ENCODE results near the gene ARHGAP22. TPM values are rescaled to one million over a fixed set of nuclear protein-coding genes. Genes with fewer than 3 reads are reported as not detected.

ARHGAP22 gene
- total and polyA plus RNA-seq, 2 experiments from 2014 or later: 4.8 to 10.7 TPM

DNA sequence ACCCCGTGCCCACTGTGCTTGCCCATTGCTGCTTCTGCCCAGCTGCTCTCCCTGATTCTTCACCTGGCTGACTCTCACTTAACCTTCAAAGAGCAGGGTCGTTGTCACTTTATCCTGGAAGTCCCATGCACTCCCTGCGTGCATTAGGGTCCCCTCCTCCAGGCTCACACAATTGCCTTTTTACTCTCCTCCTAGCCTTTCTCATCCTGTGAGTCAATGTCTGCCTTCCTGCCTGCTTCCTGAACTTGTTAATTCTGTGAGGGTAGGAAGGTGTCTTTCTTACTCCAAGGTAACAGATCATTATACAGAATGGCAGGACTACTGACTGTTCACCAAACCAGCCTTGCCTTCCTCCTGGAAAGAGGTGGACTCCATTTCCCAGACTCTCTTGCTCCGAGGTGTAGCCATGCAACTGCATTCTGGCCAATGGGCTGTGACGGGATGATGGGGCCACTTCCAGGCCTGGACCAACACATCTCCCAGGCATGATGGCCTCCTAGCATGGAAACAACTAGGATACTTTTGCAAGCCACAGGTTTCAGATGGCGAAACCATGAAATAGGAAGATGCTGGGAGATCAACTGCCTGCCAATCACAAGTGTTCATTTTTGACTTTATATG is 54.7 kb downstream of the ARHGAP22 start (continued):
- TF ChIP-seq, protein P1, sequence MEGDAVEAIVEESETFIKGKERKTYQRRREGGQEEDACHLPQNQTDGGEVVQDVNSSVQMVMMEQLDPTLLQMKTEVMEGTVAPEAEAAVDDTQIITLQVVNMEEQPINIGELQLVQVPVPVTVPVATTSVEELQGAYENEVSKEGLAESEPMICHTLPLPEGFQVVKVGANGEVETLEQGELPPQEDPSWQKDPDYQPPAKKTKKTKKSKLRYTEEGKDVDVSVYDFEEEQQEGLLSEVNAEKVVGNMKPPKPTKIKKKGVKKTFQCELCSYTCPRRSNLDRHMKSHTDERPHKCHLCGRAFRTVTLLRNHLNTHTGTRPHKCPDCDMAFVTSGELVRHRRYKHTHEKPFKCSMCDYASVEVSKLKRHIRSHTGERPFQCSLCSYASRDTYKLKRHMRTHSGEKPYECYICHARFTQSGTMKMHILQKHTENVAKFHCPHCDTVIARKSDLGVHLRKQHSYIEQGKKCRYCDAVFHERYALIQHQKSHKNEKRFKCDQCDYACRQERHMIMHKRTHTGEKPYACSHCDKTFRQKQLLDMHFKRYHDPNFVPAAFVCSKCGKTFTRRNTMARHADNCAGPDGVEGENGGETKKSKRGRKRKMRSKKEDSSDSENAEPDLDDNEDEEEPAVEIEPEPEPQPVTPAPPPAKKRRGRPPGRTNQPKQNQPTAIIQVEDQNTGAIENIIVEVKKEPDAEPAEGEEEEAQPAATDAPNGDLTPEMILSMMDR (conservative IDR thresholded peaks at IDR 0.05; ENCODE audit: low read depth in 2 of 2): no peak
- TF ChIP-seq NANOG (IDR thresholded peaks at IDR 0.05; ENCODE audit: borderline replicate concordance) (no peak), EZH2 (IDR thresholded peaks at IDR 0.05; ENCODE audit: low read depth, unreplicated experiment) (no peak), CREB1 (CRISPR knock-in tag; IDR thresholded peaks at IDR 0.05; ENCODE audit: low read depth) (no peak)

- Mint-ChIP-seq H3K36me3 (ENCODE audit: low read depth) (no peaks in the 10 kb centered on the region), H3K4me3 (no peak overlapping the region), H3K9me3 (peaks cover 4% of the 10 kb centered on the region), H3K27me3 (ENCODE audit: insufficient read depth, low read depth, poor library complexity) (peaks cover 5% of the 10 kb centered on the region), H3K27ac (no peak overlapping the region), H3K4me1 (peaks cover 9% of the 10 kb centered on the region; the same call in 2 of the 3 replicates)
- no peak overlapping the region for H3K4me2 ChIP-seq
- H3K27ac ChIP-seq (ENCODE audit: low read depth): no peak overlapping the region
- no peaks in the 10 kb centered on the region for H3F3A ChIP-seq (replicated peaks; ENCODE audit: low read depth)
- DNase-seq (ENCODE audit: low spot score): no peak
- no peaks in the 10 kb centered on the region for H3K9me2 ChIP-seq (ENCODE audit: insufficient read depth)
- no peaks in the 10 kb centered on the region for H4K20me1 ChIP-seq (replicated peaks; ENCODE audit: insufficient read depth)
- H3K4me3 ChIP-seq: no peak overlapping the region
- TF ChIP-seq EZH2 (IDR thresholded peaks at IDR 0.05; ENCODE audit: low read depth, unreplicated experiment) (no peak), ZNF114 (CRISPR knock-in tag; IDR thresholded peaks at IDR 0.05) (no peak), EZH2phosphoT487 (IDR thresholded peaks at IDR 0.05; ENCODE audit: unreplicated experiment) (no peak)
- TF ChIP-seq, protein P1 (conservative IDR thresholded peaks at IDR 0.05; ENCODE audit: low read depth in 2 of 2): no peak
- no peaks in the 10 kb centered on the region for H3K36me3 ChIP-seq (ENCODE audit: insufficient read depth)
- no peaks in the 10 kb centered on the region for H3K79me2 ChIP-seq (replicated peaks; ENCODE audit: insufficient read depth)
- no peak for ATAC-seq
- H3K4me1 ChIP-seq (ENCODE audit: insufficient read depth): 0 out of 2 replicates have a peak, but pooled peaks cover 1% of the 10 kb centered on the region
- H2AFZ ChIP-seq: no peak overlapping the region
- H3K27me3 ChIP-seq (ENCODE audit: insufficient read depth): no peaks in the 10 kb centered on the region
Observed at GRCh38 chr10:48549236-48549635, 55.6 kb downstream of the ARHGAP22 start.

GRCh38 chr10:48548531-48549135 is 56.2 kb downstream of the ARHGAP22 start:
- H3K27ac Mint-ChIP-seq: no peak overlapping the region
- TF ChIP-seq STAT1 (IDR thresholded peaks at IDR 0.05; ENCODE audit: unreplicated experiment) (no peak), ZNF114 (CRISPR knock-in tag; IDR thresholded peaks at IDR 0.05) (no peak), EZH2 (IDR thresholded peaks at IDR 0.05; ENCODE audit: low read depth, unreplicated experiment) (no peak), ZNF331 (CRISPR knock-in tag; IDR thresholded peaks at IDR 0.05; ENCODE audit: low read depth) (no peak), EZH2phosphoT487 (IDR thresholded peaks at IDR 0.05; ENCODE audit: unreplicated experiment) (no peak)

More at GRCh38 chr10:48548531-48549135, 56.2 kb downstream of the ARHGAP22 start:
- H3K27me3 ChIP-seq (ENCODE audit: insufficient read depth): no peaks in the 10 kb centered on the region
- H3K9me2 ChIP-seq (ENCODE audit: insufficient read depth): no peaks in the 10 kb centered on the region
- H2AFZ ChIP-seq: no peak overlapping the region
- H3K27ac ChIP-seq (ENCODE audit: low read depth): no peak overlapping the region
- Mint-ChIP-seq H3K27me3 (ENCODE audit: insufficient read depth, low read depth, poor library complexity) (peaks cover 5% of the 10 kb centered on the region), H3K9me3 (peaks cover 4% of the 10 kb centered on the region), H3K4me3 (no peak overlapping the region), H3K4me1 (peaks cover 15% of the 10 kb centered on the region; the same call in 2 of the 3 replicates), H3K36me3 (ENCODE audit: low read depth) (no peaks in the 10 kb centered on the region)
- ATAC-seq (no peak), DNase-seq (ENCODE audit: low spot score) (no peak)
- 0 out of 2 replicates have a peak, but pooled peaks cover 7% of the 10 kb centered on the region for H3K4me1 ChIP-seq (ENCODE audit: insufficient read depth)
- no peak overlapping the region for H3K4me2 ChIP-seq
- no peak overlapping the region for H3K4me3 ChIP-seq
- no peaks in the 10 kb centered on the region for H4K20me1 ChIP-seq (replicated peaks; ENCODE audit: insufficient read depth)
- no peaks in the 10 kb centered on the region for H3K36me3 ChIP-seq (ENCODE audit: insufficient read depth)
- no peaks in the 10 kb centered on the region for H3F3A ChIP-seq (replicated peaks; ENCODE audit: low read depth)
- no peaks in the 10 kb centered on the region for H3K79me2 ChIP-seq (replicated peaks; ENCODE audit: insufficient read depth)

Data from GM23338 (cell line).